Measurements from ENCODE around the gene ALDH3B2. TPM values are rescaled to one million over a fixed set of nuclear protein-coding genes. Genes with fewer than 3 reads are reported as not detected.

ALDH3B2 gene
- polyA plus RNA-seq, 1 of the 3 experiments (the other 2 are of a cell fraction) = not detected

- Histone ChIP-seq H3K79me2 (ENCODE audit: insufficient read depth) (no peaks in the 10 kb centered on the region), H3K27ac (ENCODE audit: low read depth in 2 of 2, low read length in 1 of 2) (no peak overlapping the region), H3K4me2 (no peak overlapping the region), H3K9ac (no peak overlapping the region), H4K20me1 (ENCODE audit: insufficient read depth) (no peaks in the 10 kb centered on the region), H3K9me2 (no peaks in the 10 kb centered on the region), H3K9me3 (no peaks in the 10 kb centered on the region), H3K36me3 (replicated peaks in 1 of 2; ENCODE audit: control insufficient read depth in 1 of 2, insufficient read depth in 2 of 2, low read length in 1 of 2) (no peaks in the 10 kb centered on the region), H3F3A (replicated peaks; ENCODE audit: insufficient read depth) (no peaks in the 10 kb centered on the region), H2AFZ (ENCODE audit: low read depth) (no peak overlapping the region), H3K4me3 (ENCODE audit: low read depth in 2 of 2, low read length in 1 of 2) (no peak overlapping the region), H3K4me1 (ENCODE audit: control insufficient read depth in 1 of 2, insufficient read depth in 2 of 2, low read depth in 1 of 2, low read length in 1 of 2) (no peaks in the 10 kb centered on the region), H3K27me3 (ENCODE audit: insufficient read depth) (peaks cover 19% of the 10 kb centered on the region; the same call in 1 of the 2 replicates)
- ChIA-PET POLR2A (no interaction called here), CTCF (interaction anchor here (1.0 to 2.0 kb wide), 2 partner anchors 38 to 58 kb away, joined by 3 to 4 read pairs; partner anchors contain the start of gene TBX10)
- TF ChIP-seq ELF1 (IDR thresholded peaks at IDR 0.05) (no peak), MEF2A (IDR thresholded peaks at IDR 0.05; ENCODE audit: borderline replicate concordance, low read depth) (no peak), FOXJ3 (CRISPR knock-in tag; IDR thresholded peaks at IDR 0.05) (no peak), SMC3 (IDR thresholded peaks at IDR 0.05; ENCODE audit: low read depth, low read length) (no peak)
- 51% methylated on average over 6 of the region's 7 CpGs for WGBS (ENCODE audit: low lambda C conversion rate)
- no peak for DNase-seq
These were observed 22.6 kb upstream of the ALDH3B2 start for GRCh38 chr11:67696998-67697397.

- peaks cover 19% of the 10 kb centered on the region; the same call in 1 of the 2 replicates for H3K27me3 ChIP-seq (ENCODE audit: insufficient read depth)
- WGBS (ENCODE audit: low lambda C conversion rate) = 60% methylated on average over 12 of the region's 12 CpGs
- ChIA-PET POLR2A (no interaction called here), CTCF (no interaction called here)
- H3K9me3 ChIP-seq = no peaks in the 10 kb centered on the region
- no peak overlapping the region for H3K4me2 ChIP-seq
- no peaks in the 10 kb centered on the region for H3K4me1 ChIP-seq (ENCODE audit: control insufficient read depth in 1 of 2, insufficient read depth in 2 of 2, low read depth in 1 of 2, low read length in 1 of 2)
- H3K9ac ChIP-seq = no peak overlapping the region
- no peak overlapping the region for H2AFZ ChIP-seq (ENCODE audit: low read depth)
- H3K79me2 ChIP-seq (ENCODE audit: insufficient read depth) = no peaks in the 10 kb centered on the region
- no peaks in the 10 kb centered on the region for H4K20me1 ChIP-seq (ENCODE audit: insufficient read depth)
- no peak for DNase-seq
- no peaks in the 10 kb centered on the region for H3K9me2 ChIP-seq
- H3K27ac ChIP-seq (ENCODE audit: low read depth in 2 of 2, low read length in 1 of 2) = no peak overlapping the region
- H3K36me3 ChIP-seq (replicated peaks in 1 of 2; ENCODE audit: control insufficient read depth in 1 of 2, insufficient read depth in 2 of 2, low read length in 1 of 2) = no peaks in the 10 kb centered on the region
- TF ChIP-seq CTCF (IDR thresholded peaks at IDR 0.05) = no peak
- TF ChIP-seq SMC3 (IDR thresholded peaks at IDR 0.05; ENCODE audit: low read depth, low read length) = no peak
- TF ChIP-seq JUND (IDR thresholded peaks at IDR 0.05) = no peak
- no peak overlapping the region for H3K4me3 ChIP-seq (ENCODE audit: low read depth in 2 of 2, low read length in 1 of 2)
- H3F3A ChIP-seq (replicated peaks; ENCODE audit: insufficient read depth) = no peaks in the 10 kb centered on the region
These were observed 21.2 kb upstream of the ALDH3B2 start for GRCh38 chr11:67695606-67696005.

- H3K9me2 ChIP-seq = no peaks in the 10 kb centered on the region
- H3K4me3 ChIP-seq (ENCODE audit: low read depth in 2 of 2, low read length in 1 of 2) = no peak overlapping the region
- H3F3A ChIP-seq (replicated peaks; ENCODE audit: insufficient read depth) = no peaks in the 10 kb centered on the region
- H3K4me1 ChIP-seq (ENCODE audit: control insufficient read depth in 1 of 2, insufficient read depth in 2 of 2, low read depth in 1 of 2, low read length in 1 of 2) = no peaks in the 10 kb centered on the region
- H2AFZ ChIP-seq (ENCODE audit: low read depth) = no peak overlapping the region
- WGBS (ENCODE audit: low lambda C conversion rate) = 71% methylated on average over 28 of the region's 28 CpGs
- DNase-seq = no peak
- ChIA-PET CTCF (no interaction called here), POLR2A (no interaction called here)
- TF ChIP-seq USF1 (IDR thresholded peaks at IDR 0.05; ENCODE audit: borderline replicate concordance, low read depth) = no peak
- no peaks in the 10 kb centered on the region for H3K36me3 ChIP-seq (replicated peaks in 1 of 2; ENCODE audit: control insufficient read depth in 1 of 2, insufficient read depth in 2 of 2, low read length in 1 of 2)
- no peaks in the 10 kb centered on the region for H4K20me1 ChIP-seq (ENCODE audit: insufficient read depth)
- peaks cover 19% of the 10 kb centered on the region; the same call in 1 of the 2 replicates for H3K27me3 ChIP-seq (ENCODE audit: insufficient read depth)
- H3K27ac ChIP-seq (ENCODE audit: low read depth in 2 of 2, low read length in 1 of 2) = no peak overlapping the region
- no peaks in the 10 kb centered on the region for H3K79me2 ChIP-seq (ENCODE audit: insufficient read depth)
- H3K4me2 ChIP-seq = no peak overlapping the region
- no peak overlapping the region for H3K9ac ChIP-seq
- no peaks in the 10 kb centered on the region for H3K9me3 ChIP-seq
These were observed 20.6 kb upstream of the ALDH3B2 start for GRCh38 chr11:67694875-67695555.

Data from SK-N-SH (cell line).